ENCODE results near the gene TRIM61.
"Not testable (repeated sequence)": the region's sequence is repeated elsewhere in the genome, so short reads cannot be mapped to it uniquely, and the experiment has no call there.

- TF ChIP-seq GABPA (IDR thresholded peaks at IDR 0.05 in 1 of 2, conservative IDR thresholded peaks at IDR 0.05 in 1 of 2); CTCF (IDR thresholded peaks at IDR 0.05; ENCODE audit: low read depth, low read length, missing input control): not testable (repeated sequence)
These were observed 24.5 kb upstream of the TRIM61 start for GRCh38 chr4:165001957-165002356.
